Measurements from ENCODE around the gene ACTR3C.

The ACTR3C gene

DNA sequence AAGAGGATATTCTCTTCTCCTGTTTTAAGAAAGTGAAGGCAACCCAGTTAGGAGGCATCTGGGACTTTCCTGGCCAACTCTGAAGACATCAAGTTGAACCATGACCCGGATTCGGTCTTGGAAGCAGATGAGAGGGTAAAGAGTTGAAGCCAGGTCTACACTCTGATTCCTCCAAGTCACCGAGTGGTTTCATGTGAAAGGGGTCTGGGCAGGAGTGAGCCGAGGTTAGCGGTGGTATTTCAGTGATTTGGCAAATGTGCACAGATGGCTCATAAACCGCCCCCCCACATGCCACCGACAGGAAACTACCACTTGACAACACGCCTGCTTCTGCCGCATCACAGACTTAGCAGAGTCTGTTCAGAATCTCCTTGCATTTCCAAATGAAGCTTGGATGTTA lies 33.9 kb upstream of the ACTR3C start:
- no peak for DNase-seq (ENCODE audit: low read depth in 1 of 2, low spot score in 1 of 2)
- in situ Hi-C loops (cut with HindIII; ENCODE audit: low pct_unique_long_range_greater_than_20kb, low sequenced_read_pairs): no loop called here
- no peak for TF ChIP-seq JUND (IDR thresholded peaks at IDR 0.05; ENCODE audit: low read depth)

GRCh38 chr7:150356265-150356897 lies 33.0 kb upstream of the ACTR3C start:
- no peak for DNase-seq (ENCODE audit: low read depth in 1 of 2, low spot score in 1 of 2)
- no peak for TF ChIP-seq JUND (IDR thresholded peaks at IDR 0.05; ENCODE audit: low read depth)
- in situ Hi-C loops (cut with HindIII; ENCODE audit: low pct_unique_long_range_greater_than_20kb, low sequenced_read_pairs): no loop called here

- no peak for TF ChIP-seq JUND (IDR thresholded peaks at IDR 0.05; ENCODE audit: low read depth)
- DNase-seq (ENCODE audit: low read depth in 1 of 2, low spot score in 1 of 2): no peak
- in situ Hi-C loops (cut with HindIII; ENCODE audit: low pct_unique_long_range_greater_than_20kb, low sequenced_read_pairs): no loop called here
Measured at GRCh38 chr7:150355666-150356059, 32.3 kb upstream of the ACTR3C start.

DNA sequence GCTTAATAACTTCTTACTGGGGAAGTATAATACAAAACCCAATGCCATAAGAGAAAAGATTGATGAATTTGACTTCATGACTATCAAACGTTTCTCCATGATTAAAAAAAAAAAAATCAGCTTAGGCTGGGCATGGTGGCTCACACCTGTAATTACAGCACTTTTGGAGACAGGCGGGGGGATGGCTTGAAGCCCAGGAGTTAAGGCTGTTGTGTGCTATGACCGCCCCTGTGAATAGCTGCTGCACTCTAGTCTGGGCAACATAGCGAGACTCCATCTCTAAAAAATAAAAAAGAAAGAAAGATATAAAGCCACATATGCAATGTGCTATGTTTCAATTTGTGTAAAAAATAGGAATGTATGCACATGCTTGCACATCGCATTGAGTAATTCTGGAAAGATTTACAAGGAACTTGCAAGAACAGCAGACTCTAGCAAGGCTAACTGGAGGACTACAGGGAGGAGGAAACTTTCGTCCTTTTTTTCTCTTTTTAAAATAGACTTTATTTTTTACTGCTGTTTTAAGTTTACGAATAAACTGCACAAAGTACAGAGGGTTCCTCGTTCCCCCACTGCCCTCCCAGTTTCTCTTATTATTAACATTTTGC lies 28.3 kb upstream of the ACTR3C start:
- DNase-seq (ENCODE audit: low read depth in 1 of 2, low spot score in 1 of 2): no peak
- TF ChIP-seq JUND (IDR thresholded peaks at IDR 0.05; ENCODE audit: low read depth): no peak
- in situ Hi-C loops (cut with HindIII; ENCODE audit: low pct_unique_long_range_greater_than_20kb, low sequenced_read_pairs): no loop called here

- TF ChIP-seq JUND (IDR thresholded peaks at IDR 0.05; ENCODE audit: low read depth): no peak
- in situ Hi-C loops (cut with HindIII; ENCODE audit: low pct_unique_long_range_greater_than_20kb, low sequenced_read_pairs): no loop called here
- no peak for DNase-seq (ENCODE audit: low read depth in 1 of 2, low spot score in 1 of 2)
Measured at GRCh38 chr7:150346922-150347321, 23.6 kb upstream of the ACTR3C start.

- in situ Hi-C loops (cut with HindIII; ENCODE audit: low pct_unique_long_range_greater_than_20kb, low sequenced_read_pairs): no loop called here
- DNase-seq (ENCODE audit: low read depth in 1 of 2, low spot score in 1 of 2): no peak
- no peak for TF ChIP-seq JUND (IDR thresholded peaks at IDR 0.05; ENCODE audit: low read depth)
Measured at GRCh38 chr7:150345012-150345411, 21.7 kb upstream of the ACTR3C start.

- no peak for DNase-seq (ENCODE audit: low read depth in 1 of 2, low spot score in 1 of 2)
- TF ChIP-seq JUND (IDR thresholded peaks at IDR 0.05; ENCODE audit: low read depth): no peak
- in situ Hi-C loops (cut with HindIII; ENCODE audit: low pct_unique_long_range_greater_than_20kb, low sequenced_read_pairs): no loop called here
Measured at GRCh38 chr7:150344299-150344698, 21.0 kb upstream of the ACTR3C start.

DNA sequence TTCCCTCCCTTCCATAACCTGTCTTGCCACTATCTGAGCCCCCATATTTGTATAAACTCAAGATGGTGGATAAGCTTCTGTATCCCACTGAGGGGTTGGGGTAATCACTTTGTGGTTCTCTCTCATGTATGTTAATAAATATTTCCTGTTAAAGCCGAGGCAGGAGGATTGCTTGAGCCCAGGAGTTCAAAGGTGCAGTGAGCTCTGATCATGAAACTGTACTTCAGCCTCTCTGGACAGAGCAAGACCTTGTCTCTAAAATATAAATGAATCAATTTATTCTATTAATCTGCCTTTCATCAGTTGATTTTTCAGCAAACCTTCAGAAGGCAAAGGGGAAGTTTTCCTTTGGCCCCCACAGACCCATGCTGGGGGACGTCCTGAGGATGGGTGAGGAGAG lies 19.9 kb upstream of the ACTR3C start:
- in situ Hi-C loops (cut with HindIII; ENCODE audit: low pct_unique_long_range_greater_than_20kb, low sequenced_read_pairs): no loop called here
- no peak for TF ChIP-seq JUND (IDR thresholded peaks at IDR 0.05; ENCODE audit: low read depth)
- DNase-seq (ENCODE audit: low read depth in 1 of 2, low spot score in 1 of 2): no peak

- DNase-seq (ENCODE audit: low read depth in 1 of 2, low spot score in 1 of 2): no peak
- no peak for TF ChIP-seq JUND (IDR thresholded peaks at IDR 0.05; ENCODE audit: low read depth)
- in situ Hi-C loops (cut with HindIII; ENCODE audit: low pct_unique_long_range_greater_than_20kb, low sequenced_read_pairs): no loop called here
Measured at GRCh38 chr7:150342121-150342408, 18.7 kb upstream of the ACTR3C start.

DNA sequence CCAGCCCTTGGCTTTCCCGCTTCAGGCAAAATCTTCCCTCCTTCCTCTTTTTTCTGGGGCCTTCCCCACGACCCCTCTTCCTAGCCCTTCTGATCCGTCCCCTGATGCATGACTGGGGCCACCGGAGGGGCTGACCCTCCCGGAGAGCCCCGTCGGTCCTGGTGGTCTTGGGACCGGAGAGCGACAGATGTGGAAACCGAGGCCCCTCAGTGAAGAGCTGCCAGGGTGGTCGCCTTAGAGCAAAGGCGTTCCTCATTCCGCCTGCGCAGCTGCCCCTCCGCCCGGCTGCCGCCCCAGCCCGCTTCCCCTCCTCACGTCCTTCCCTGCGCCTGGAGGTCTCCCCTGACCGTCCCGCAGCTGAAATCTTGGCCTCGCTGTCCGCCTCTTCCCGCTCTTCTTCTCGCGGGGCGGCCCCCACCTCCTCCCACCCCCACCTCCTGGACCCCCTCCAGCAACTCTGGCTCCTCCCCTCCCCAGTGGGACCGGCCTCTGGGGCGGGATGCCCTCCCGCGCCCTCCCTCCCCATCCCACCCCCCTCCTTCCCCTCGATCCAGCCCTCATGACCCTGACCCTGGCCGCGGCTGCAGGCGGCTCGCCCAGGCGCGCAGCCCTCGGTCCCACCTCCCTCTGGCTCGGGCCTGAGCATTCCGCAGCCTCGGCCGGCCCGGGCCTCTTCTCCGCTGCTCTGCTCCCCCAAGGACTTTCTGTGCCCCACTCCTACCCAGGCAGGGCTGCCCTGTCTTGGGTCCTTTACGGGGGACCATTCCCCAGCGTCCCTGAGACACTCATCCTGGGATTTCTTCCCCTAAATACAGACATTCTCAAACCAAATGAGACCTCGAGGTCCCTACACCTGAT lies 18.1 kb upstream of the ACTR3C start, which contains the start of gene RARRES2:
Gene RARRES2, minus strand, starts transcription at position 367 of the 858 bp plus-strand sequence. CDS start 1,020 bp downstream, outside the sequence.
- no peak for TF ChIP-seq JUND (IDR thresholded peaks at IDR 0.05; ENCODE audit: low read depth)
- no peak for DNase-seq (ENCODE audit: low read depth in 1 of 2, low spot score in 1 of 2)
- in situ Hi-C loops (cut with HindIII; ENCODE audit: low pct_unique_long_range_greater_than_20kb, low sequenced_read_pairs): no loop called here

DNA sequence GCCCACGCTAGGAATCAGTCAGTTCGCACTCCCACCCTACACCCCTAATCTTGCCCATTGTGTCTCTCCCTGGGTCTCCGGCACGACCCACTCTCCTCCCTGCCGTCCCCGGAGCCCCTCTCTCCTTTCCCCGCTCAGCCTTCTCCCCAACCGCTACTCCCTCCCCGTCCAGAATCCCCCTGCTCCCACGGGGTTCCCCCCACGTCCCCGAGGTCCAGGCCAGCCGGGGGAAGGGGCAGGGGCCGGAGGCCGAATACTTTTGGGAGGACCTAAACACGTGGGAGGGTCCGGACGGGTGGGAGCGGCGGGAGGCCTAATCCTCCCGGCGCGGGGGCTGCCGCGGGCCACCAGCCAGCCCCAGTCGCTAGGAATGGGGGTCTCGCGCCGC lies 17.5 kb upstream of the ACTR3C start:
- DNase-seq (ENCODE audit: low read depth in 1 of 2, low spot score in 1 of 2): no peak
- TF ChIP-seq JUND (IDR thresholded peaks at IDR 0.05; ENCODE audit: low read depth): no peak
- in situ Hi-C loops (cut with HindIII; ENCODE audit: low pct_unique_long_range_greater_than_20kb, low sequenced_read_pairs): no loop called here

GRCh38 chr7:150340024-150340749 lies 16.8 kb upstream of the ACTR3C start:
- DNase-seq (ENCODE audit: low read depth in 1 of 2, low spot score in 1 of 2): no peak
- no peak for TF ChIP-seq JUND (IDR thresholded peaks at IDR 0.05; ENCODE audit: low read depth)
- in situ Hi-C loops (cut with HindIII; ENCODE audit: low pct_unique_long_range_greater_than_20kb, low sequenced_read_pairs): no loop called here

DNA sequence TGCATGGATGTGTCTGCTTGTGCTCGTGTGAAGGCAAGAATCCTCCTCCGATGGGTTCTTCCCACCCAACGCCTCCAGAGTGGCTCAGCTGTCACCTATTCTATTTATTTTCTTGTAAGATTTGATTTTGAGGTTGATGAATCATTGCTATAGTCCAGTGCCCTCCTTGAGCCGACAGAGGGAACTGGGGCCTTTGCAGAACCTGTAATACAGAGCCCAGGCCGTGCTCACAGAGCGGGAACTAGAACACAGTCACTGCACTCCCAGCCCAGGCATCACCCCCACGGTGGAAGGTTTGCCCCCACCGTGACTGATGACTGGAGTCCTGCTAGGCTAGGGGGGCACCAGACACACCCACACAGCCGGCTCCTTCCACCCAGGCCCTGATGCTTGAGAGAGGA lies 16.1 kb upstream of the ACTR3C start:
- no peak for TF ChIP-seq JUND (IDR thresholded peaks at IDR 0.05; ENCODE audit: low read depth)
- in situ Hi-C loops (cut with HindIII; ENCODE audit: low pct_unique_long_range_greater_than_20kb, low sequenced_read_pairs): no loop called here
- no peak for DNase-seq (ENCODE audit: low read depth in 1 of 2, low spot score in 1 of 2)
